ENCODE measurements around the gene AMBP.

The AMBP gene

GRCh38 chr9:114015607-114016006 is 62.5 kb downstream of the AMBP start:
- DNase-seq (ENCODE audit: extremely low read depth in 1 of 2, low read depth in 1 of 2), result no peak

- no peak for DNase-seq (ENCODE audit: extremely low read depth in 1 of 2, low read depth in 1 of 2)
Observed at GRCh38 chr9:114014044-114014443, 64.1 kb downstream of the AMBP start.

GRCh38 chr9:114012126-114012525 is 66.0 kb downstream of the AMBP start:
- no peak for DNase-seq (ENCODE audit: extremely low read depth in 1 of 2, low read depth in 1 of 2)

- no peak for DNase-seq (ENCODE audit: extremely low read depth in 1 of 2, low read depth in 1 of 2)
Observed at GRCh38 chr9:114011313-114011712, 66.8 kb downstream of the AMBP start.
